Astrocyte of the hippocampus (primary cell): ENCODE results near the gene MOCOS.
A peak's percentile ranks its signal among the peaks of the same experiment; 100 is the strongest.

Experiments
- DNase-seq: peaks from one replicate; pipeline ENCODE4 v3.0.0; 2011; ENCODE audit warnings: low read depth, low spot score

The MOCOS gene

GRCh38 chr18:36179562-36180355 lies 7.5 kb upstream of the MOCOS start:
- peak; percentile 81 for DNase-seq

GRCh38 chr18:36181441-36181840 lies 5.9 kb upstream of the MOCOS start:
- no peak for DNase-seq

GRCh38 chr18:36181898-36182506 lies 5.3 kb upstream of the MOCOS start:
- no peak for DNase-seq

- no peak for DNase-seq
Observed at GRCh38 chr18:36183033-36183432, 4.3 kb upstream of the MOCOS start.

- no peak for DNase-seq
Observed at GRCh38 chr18:36183987-36184386, 3.3 kb upstream of the MOCOS start.

- DNase-seq = no peak
Observed at GRCh38 chr18:36185157-36185556, 2.1 kb upstream of the MOCOS start.

GRCh38 chr18:36185901-36186460 lies 1.3 kb upstream of the MOCOS start:
- DNase-seq = no peak

GRCh38 chr18:36186461-36187192 lies 670 bp upstream of the MOCOS start:
- peak; percentile 41 for DNase-seq

- DNase-seq = peak; percentile 41
Observed at GRCh38 chr18:36187826-36188721, 777 bp downstream of the MOCOS start.

GRCh38 chr18:36188916-36189315 lies 1.6 kb downstream of the MOCOS start:
- DNase-seq = no peak

- peak; percentile 16 for DNase-seq
Observed at GRCh38 chr18:36189486-36189885, 2.2 kb downstream of the MOCOS start.

- DNase-seq = no peak
Observed at GRCh38 chr18:36191286-36191685, 4.0 kb downstream of the MOCOS start.

- DNase-seq = no peak
Observed at GRCh38 chr18:36191711-36192110, 4.4 kb downstream of the MOCOS start.

- DNase-seq = no peak
Observed at GRCh38 chr18:36194600-36195315, 7.5 kb downstream of the MOCOS start.

- peak; percentile 64 for DNase-seq
Observed at GRCh38 chr18:36195427-36196122, 8.3 kb downstream of the MOCOS start.

- DNase-seq = no peak
Observed at GRCh38 chr18:36196238-36196995, 9.1 kb downstream of the MOCOS start.

- DNase-seq = no peak
Observed at GRCh38 chr18:36197511-36198166, 10.3 kb downstream of the MOCOS start.

GRCh38 chr18:36199691-36200295 lies 12.5 kb downstream of the MOCOS start:
- no peak for DNase-seq
